Fibroblast of lung (primary cell): ENCODE data around the gene GIMAP1. TPM values are rescaled to one million over a fixed set of nuclear protein-coding genes. Genes with fewer than 3 reads are reported as not detected.

Experiments used
- DNase-seq, 2 donors: peaks; one replicate each; pipeline versions ENCODE4 v3.0.0 to v3.0.0-alpha.2; 2010; ENCODE audit warnings: low read depth in 2 of 2
- H2AFZ ChIP-seq: 2 replicates; pipeline ENCODE4 v1.5.1; 2012; ENCODE audit warnings: low read length, control low read depth, inconsistent platforms
- H3K27ac ChIP-seq: 2 replicates; pipeline ENCODE4 v1.5.1; 2011; ENCODE audit warnings: low read length, control low read depth; ENCODE audit not compliant: insufficient read depth
- H3K27me3 ChIP-seq: 2 replicates; pipeline ENCODE4 v1.5.1; 2011; ENCODE audit warnings: mild to moderate bottlenecking, low read length; ENCODE audit not compliant: control insufficient read depth, insufficient read depth
- H3K36me3 ChIP-seq: 2 replicates; pipeline ENCODE4 v1.5.1; 2011; ENCODE audit warnings: low read length; ENCODE audit not compliant: control insufficient read depth, insufficient read depth
- H3K4me1 ChIP-seq: 2 replicates; pipeline ENCODE4 v1.5.1; 2011; ENCODE audit warnings: low read length; ENCODE audit not compliant: control insufficient read depth, insufficient read depth; ENCODE audit errors: extremely low read depth
- H3K4me2 ChIP-seq: 2 replicates; pipeline ENCODE4 v1.5.1; 2011; ENCODE audit warnings: low read length, control low read depth; ENCODE audit not compliant: insufficient read depth; ENCODE audit errors: extremely low read depth
- H3K4me3 ChIP-seq, 4 experiments: fragments of 200-600 bp in 1 of 4; sonication (generic) in 1 of 4; replicated peaks in 1 of 4; 2 replicates each; pipeline ENCODE4 v1.5.1; 2011 to 2016; ENCODE audit warnings: low read length in 4 of 4, low read depth in 3 of 4, mild to moderate bottlenecking in 3 of 4, control low read depth in 2 of 4, inconsistent platforms in 1 of 4, mixed read lengths in 1 of 4; ENCODE audit not compliant: insufficient read depth in 1 of 4; ENCODE audit errors: control extremely low read depth in 1 of 4
- H3K79me2 ChIP-seq: 2 replicates; pipeline ENCODE4 v1.5.1; 2012; ENCODE audit warnings: mild to moderate bottlenecking, low read length, inconsistent platforms; ENCODE audit not compliant: control insufficient read depth, insufficient read depth
- H3K9ac ChIP-seq: 2 replicates; pipeline ENCODE4 v1.5.1; 2011; ENCODE audit warnings: mild to moderate bottlenecking, low read length, control low read depth; ENCODE audit not compliant: insufficient read depth
- H3K9me3 ChIP-seq: 2 replicates; pipeline ENCODE4 v1.5.1; 2012; ENCODE audit warnings: low read depth, low read length; ENCODE audit not compliant: control insufficient read depth, insufficient read depth
- H4K20me1 ChIP-seq: 2 replicates; pipeline ENCODE4 v1.5.1; 2011; ENCODE audit warnings: low read length; ENCODE audit not compliant: control insufficient read depth, insufficient read depth; ENCODE audit errors: extremely low read depth
- CTCF ChIP-seq, 2 donors: IDR thresholded peaks in 1 of 2; conservative IDR thresholded peaks in 1 of 2; 1 replicate in 1 of 2; 2 replicates in 1 of 2; pipeline ENCODE4 v1.5.1; 2011 to 2012; ENCODE audit warnings: low read length in 2 of 2, control low read depth in 1 of 2, inconsistent platforms in 1 of 2, low read depth in 1 of 2, mild to moderate bottlenecking in 1 of 2
- EZH2 ChIP-seq: IDR thresholded peaks from 2 replicates; pipeline ENCODE4 v1.5.1; 2012; ENCODE audit warnings: low read length, control low read depth, mild to moderate bottlenecking; ENCODE audit errors: missing control alignments
- polyA plus RNA-seq, 2 donors: library from polyadenylated mRNA; depleted of rRNA in 1 of 2; stranded (reverse) in 1 of 2; unstranded in 1 of 2; fragments of >200 nt; gene quantifications; 2 replicates each; pipeline ENCODE4 v1.2.1, GENCODE V29; 2011 to 2012; ENCODE audit warnings: missing spikeins in 1 of 2
- total RNA-seq: library from RNA; depleted of rRNA; stranded (reverse); fragments of >200 nt; gene quantifications from 2 replicates; pipeline ENCODE4 v1.2.1, GENCODE V29; 2014

The GIMAP1 gene
- total and polyA plus RNA-seq, 2 donors (not counting 1 experiment from before 2014, with no cell fraction given), result under 0.01 to 0.01 TPM

GRCh38 chr7:150735596-150736358, 19.4 kb downstream of the GIMAP1 start:
- no peak overlapping the region for H3K27ac ChIP-seq
- no peak overlapping the region for H2AFZ ChIP-seq
- H3K36me3 ChIP-seq, result no peaks in the 10 kb centered on the region
- no peaks in the 10 kb centered on the region for H3K9me3 ChIP-seq
- H3K9ac ChIP-seq, result no peak overlapping the region
- H4K20me1 ChIP-seq, result no peaks in the 10 kb centered on the region
- no peak overlapping the region for H3K4me2 ChIP-seq
- no peak for DNase-seq
- H3K4me1 ChIP-seq, result no peaks in the 10 kb centered on the region
- TF ChIP-seq CTCF (conservative IDR thresholded peaks at IDR 0.05 in 1 of 2, IDR thresholded peaks at IDR 0.05 in 1 of 2; ENCODE audit: low read depth in 1 of 2, low read length in 2 of 2) (no peak), EZH2 (no peak)
- no peaks in the 10 kb centered on the region for H3K27me3 ChIP-seq
- H3K4me3 ChIP-seq, result no peak overlapping the region
- H3K79me2 ChIP-seq, result no peaks in the 10 kb centered on the region

GRCh38 chr7:150736864-150737263, 20.5 kb downstream of the GIMAP1 start:
- Histone ChIP-seq H3K27ac (no peak overlapping the region), H3K9me3 (no peaks in the 10 kb centered on the region), H3K27me3 (no peaks in the 10 kb centered on the region), H3K4me3 (no peak overlapping the region), H3K4me1 (no peaks in the 10 kb centered on the region), H3K4me2 (no peak overlapping the region), H3K36me3 (no peaks in the 10 kb centered on the region), H3K79me2 (no peaks in the 10 kb centered on the region), H3K9ac (no peak overlapping the region), H2AFZ (no peak overlapping the region), H4K20me1 (no peaks in the 10 kb centered on the region)
- no peak for DNase-seq
- TF ChIP-seq CTCF (conservative IDR thresholded peaks at IDR 0.05 in 1 of 2, IDR thresholded peaks at IDR 0.05 in 1 of 2; ENCODE audit: low read depth in 1 of 2, low read length in 2 of 2) (no peak), EZH2 (no peak)

GRCh38 chr7:150737265-150738055, 21.0 kb downstream of the GIMAP1 start, which contains the start of gene GIMAP5:
TSS of gene GIMAP5 (plus strand) at chr7:150737418. CDS start at chr7:150740885, 3,467 bp downstream.
- Histone ChIP-seq H3K27ac (no peak within 1 kb of the TSS), H2AFZ (no peak within 1 kb of the TSS), H3K4me1 (no peaks in the 10 kb centered on the region), H3K79me2 (no peaks in the 10 kb centered on the region), H3K27me3 (no peaks in the 10 kb centered on the region), H3K9ac (no peak within 1 kb of the TSS), H3K9me3 (no peaks in the 10 kb centered on the region), H3K4me2 (no peak within 1 kb of the TSS), H4K20me1 (no peaks in the 10 kb centered on the region), H3K36me3 (no peaks in the 10 kb centered on the region), H3K4me3 (no peak within 1 kb of the TSS)
- TF ChIP-seq EZH2 (no peak), CTCF (conservative IDR thresholded peaks at IDR 0.05 in 1 of 2, IDR thresholded peaks at IDR 0.05 in 1 of 2; ENCODE audit: low read depth in 1 of 2, low read length in 2 of 2) (no peak)
- DNase-seq, result no peak
